ENCODE data around the gene GPD1L. TPM values are rescaled to one million over a fixed set of nuclear protein-coding genes. Genes with fewer than 3 reads are reported as not detected.

Gene GPD1L
- total RNA-seq, 1 donor from 2014 or later = 25.7 TPM

DNA sequence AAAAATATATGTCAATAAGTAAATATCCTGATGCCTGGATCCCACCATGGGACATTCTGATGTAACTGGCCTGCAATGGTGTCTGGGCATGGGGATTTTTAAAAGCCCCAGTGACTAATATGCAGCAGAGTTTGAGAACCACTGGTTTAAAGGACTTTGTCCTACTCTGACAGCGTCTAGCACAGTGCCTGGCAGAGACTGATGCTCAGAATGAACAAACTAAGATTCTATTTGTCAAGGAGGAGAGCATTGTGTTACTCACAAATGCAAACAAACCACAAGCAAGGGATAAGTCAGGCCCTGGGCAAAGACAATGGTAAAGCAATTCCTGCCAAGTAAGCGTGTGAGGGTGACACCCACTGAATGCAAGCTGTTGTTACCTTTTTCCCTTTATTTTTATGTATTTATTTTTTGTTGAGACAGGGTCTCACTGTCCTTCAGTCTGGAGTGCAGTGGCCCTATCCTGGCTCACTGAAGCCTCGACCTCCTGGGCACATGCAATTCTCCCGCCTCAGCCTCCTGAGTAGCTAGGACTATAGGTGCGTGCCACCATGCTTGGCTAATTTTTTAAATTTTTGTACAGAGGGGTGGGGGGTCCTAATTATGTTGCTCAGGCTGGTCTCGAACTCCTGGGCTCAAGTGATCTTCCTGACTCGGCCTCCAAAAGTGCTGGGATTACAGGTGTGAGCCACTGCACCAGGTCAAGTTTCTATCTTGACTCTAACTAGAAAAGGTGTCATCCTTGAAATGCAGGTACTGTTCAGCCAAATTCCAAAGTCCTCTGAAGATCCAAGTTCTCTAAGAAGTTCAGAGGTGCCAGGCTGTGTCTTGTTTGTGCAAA is 909 bp upstream of the GPD1L start:
- intact Hi-C loops (cut with micrococcal nuclease) = loop anchor here (1.0 to 5.0 kb wide), 9 partner anchors 9 to 1753 kb away; partner anchors contain the start of genes CMTM6, CMTM8, DYNC1LI1 and STT3B

DNA sequence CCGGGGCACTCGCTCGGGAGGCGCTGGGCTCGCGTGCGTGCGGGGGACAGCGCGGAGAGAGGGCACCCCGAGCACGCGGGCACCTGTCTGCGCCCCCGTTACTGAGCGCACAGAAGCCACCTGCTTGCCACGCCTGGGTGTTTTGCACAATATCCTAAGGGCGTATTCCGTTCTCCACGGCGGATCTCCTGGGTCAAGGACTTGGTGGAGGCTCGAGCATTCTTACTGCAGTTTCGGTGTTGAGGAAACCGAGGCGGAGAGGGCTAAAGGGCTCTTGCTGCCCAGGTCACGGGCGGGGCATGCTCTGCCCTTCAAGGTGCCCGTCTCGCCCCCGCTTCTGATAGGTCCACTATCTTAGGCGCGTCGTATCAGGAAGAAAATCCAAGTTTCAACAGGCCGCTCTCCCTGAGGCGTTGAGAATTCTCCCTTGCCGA is 526 bp downstream of the GPD1L start:
- intact Hi-C loops (cut with micrococcal nuclease) = loop anchor here (1.0 to 5.0 kb wide), 9 partner anchors 7 to 1755 kb away; partner anchors contain the start of genes CMTM6, CMTM8, DYNC1LI1 and STT3B

DNA sequence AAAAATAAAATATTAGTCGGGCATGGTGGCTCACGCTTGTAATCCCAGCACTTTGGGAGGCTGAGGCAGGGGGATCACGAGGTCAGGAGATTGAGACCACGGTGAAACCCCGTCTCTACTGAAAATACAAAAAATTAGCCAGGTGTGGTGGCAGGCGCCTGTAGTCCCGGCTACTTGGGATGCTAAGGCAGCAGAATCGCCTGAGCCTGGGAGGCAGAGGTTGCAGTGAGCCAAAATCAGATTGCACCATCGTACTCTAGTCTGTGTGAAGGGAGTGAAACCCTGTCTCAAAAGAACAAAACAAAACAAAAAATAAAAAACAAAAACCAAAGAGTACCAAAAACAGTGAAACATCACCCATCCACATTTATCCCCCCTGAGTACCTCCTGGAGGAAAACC is 1.8 kb downstream of the GPD1L start:
- intact Hi-C loops (cut with micrococcal nuclease) = loop anchor here (5.0 kb wide), 2 partner anchors 191 to 1756 kb away; no protein-coding TSS in a partner anchor

DNA sequence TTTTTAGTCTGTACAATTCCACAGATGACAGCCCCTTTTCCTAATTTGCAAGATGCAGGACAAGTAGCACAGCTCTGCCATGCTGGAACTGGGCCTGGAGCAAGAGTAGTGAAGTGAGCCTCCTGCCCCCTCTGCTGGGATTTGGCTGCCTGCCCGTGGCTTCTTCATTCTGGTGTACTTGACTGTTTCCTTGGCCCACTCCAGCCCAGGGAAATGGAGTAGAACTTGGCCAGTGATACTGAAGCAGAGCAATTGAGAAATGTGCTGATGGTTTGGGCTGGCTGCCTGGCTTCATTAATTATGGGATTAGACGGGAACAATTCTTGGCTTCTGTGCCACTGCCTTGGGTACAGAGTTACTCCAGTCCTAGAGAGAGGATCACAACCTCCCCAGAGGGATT is 2.8 kb downstream of the GPD1L start:
- intact Hi-C loops (cut with micrococcal nuclease) = loop anchor here (5.0 kb wide), 2 partner anchors 192 to 1757 kb away; no protein-coding TSS in a partner anchor

DNA sequence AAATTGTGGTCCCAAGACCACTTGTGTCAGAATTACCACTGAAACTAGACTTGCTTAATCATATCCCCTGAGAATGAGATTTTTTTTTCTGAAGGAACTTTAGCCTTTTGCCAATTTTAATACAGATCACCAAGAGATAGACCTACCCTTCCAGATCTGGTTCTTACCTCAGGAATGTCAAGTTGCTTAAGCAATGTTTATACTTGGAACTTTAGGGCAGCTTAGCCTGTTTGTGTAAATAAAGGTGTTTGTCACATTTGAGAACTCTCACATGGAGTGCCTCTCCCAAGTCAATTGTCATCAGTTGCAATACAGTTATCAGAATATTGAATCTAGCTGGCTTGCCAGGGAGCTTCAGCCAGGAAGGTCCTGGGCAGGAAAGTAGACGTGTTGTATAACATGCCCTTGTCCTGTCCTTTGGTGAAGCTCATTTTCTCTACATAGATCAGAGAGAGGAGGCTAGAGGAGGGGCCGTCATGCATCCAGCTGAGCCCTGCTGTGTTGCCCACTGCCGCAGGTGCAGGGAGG is 3.9 kb downstream of the GPD1L start:
- intact Hi-C loops (cut with micrococcal nuclease) = loop anchor here (10.0 kb wide), 2 partner anchors 285 to 355 kb away; partner anchors contain the start of gene CMTM7

DNA sequence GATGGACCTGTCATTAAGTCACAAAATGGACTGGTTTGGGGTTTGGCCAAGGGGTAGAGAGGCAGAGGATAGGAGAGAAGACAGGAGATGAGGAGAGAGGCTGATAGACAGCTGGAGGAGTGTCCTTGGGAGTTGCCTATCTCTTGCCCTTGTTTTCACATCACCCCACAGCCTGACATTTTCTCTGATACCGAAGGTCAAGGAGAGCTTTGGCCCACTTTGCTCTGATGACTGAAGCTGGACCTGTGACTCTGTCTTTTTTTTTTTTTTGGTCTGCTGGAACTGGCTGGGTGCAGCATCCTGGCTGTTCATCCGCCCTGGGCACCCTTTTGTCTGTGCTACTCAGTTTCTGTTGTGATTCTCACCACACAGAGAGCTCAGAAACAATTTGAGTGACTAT is 5.1 kb downstream of the GPD1L start:
- intact Hi-C loops (cut with micrococcal nuclease) = loop anchor here (10.0 kb wide), 2 partner anchors 283 to 357 kb away; partner anchors contain the start of gene CMTM7

DNA sequence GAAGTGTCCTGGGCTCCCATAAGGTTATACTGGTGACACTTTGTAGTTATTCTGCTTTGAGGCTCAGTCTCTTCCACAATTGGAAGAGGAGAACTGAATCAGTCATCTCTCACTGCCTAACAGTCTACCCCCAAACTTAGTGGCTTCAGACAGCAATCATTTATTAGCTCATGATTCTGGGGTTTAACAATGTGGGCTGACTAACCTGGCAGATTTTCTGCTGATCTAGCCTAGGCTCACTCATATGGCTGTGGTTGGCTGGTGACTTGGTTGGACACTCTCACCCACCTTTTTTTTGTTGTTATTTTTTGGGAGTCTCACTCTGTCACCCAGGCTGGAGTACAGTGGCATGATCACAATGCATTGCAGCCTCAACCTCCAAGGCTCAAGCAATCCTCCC is 7.1 kb downstream of the GPD1L start:
- intact Hi-C loops (cut with micrococcal nuclease) = loop anchor here (10.0 kb wide), 2 partner anchors 281 to 359 kb away; partner anchors contain the start of gene CMTM7

DNA sequence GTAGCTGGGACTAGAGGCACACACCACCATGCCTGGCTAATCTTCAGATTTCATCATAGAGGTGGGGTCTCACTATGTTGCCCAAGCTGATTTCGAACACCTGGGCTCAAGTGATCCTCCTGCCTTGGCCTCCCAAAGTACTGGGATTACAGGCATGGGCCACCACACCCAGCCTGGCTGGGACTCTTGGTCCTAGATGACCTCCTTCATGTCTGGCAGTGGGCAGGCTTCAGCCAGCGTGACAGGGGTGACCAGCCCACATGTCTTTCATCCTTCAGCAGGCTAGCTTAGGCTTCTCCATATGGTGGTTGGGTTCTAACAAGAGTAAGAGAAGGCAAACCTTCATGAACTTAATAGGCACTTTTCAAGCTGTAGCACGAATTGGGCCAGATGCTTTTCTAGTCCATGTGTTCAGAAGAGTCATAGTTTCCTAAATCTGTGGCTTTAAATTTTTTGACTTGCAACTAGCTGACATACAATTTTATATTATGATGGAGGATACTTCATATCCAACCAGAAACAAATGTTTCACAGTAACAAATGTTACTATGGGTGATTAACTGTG is 7.6 kb downstream of the GPD1L start:
- intact Hi-C loops (cut with micrococcal nuclease) = loop anchor here (1.0 to 10.0 kb wide), 4 partner anchors 8 to 581 kb away; partner anchors contain the start of genes CMTM7, GPD1L and STT3B

DNA sequence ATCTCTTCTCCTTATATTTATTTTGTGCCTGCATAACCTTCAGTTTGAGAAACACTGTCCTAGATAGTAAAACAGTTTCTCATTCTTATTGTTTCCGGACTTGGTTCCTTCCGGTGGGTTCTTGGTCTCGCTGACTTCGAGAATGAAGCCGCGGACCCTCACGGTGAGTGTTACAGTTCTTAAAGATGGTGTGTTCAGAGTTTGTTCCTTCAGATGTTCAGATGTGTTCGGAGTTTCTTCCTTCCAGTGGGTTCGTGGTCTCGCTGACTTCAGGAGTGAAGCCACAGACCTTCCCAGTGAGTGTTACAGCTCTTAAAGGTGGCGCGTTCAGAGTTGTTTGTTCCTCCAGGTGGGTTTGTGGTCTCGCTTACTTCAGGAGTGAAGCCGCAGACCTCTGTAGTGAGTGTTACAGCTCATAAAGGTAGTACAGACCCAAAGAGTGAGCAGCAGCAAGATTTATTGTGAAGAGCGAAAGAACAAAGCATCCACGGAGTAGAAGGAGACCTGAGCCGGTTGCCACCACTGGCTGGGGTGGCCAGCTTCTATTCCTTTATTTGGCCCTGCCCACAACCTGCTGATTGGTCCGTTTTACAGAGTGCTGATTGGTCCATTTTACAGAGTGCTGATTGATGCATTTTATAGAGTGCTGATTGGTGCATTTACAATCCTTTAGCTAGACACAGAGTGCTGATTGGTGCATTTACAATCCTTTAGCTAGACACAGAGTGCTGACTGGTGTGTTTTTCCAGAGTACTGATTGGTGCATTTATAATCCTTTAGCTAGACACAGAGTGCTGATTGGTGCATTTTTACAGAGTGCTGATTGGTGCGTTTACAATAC is 8.3 kb downstream of the GPD1L start:
- intact Hi-C loops (cut with micrococcal nuclease) = loop anchor here (1.0 to 10.0 kb wide), 5 partner anchors 8 to 582 kb away; partner anchors contain the start of genes CMTM7, GPD1L and STT3B

DNA sequence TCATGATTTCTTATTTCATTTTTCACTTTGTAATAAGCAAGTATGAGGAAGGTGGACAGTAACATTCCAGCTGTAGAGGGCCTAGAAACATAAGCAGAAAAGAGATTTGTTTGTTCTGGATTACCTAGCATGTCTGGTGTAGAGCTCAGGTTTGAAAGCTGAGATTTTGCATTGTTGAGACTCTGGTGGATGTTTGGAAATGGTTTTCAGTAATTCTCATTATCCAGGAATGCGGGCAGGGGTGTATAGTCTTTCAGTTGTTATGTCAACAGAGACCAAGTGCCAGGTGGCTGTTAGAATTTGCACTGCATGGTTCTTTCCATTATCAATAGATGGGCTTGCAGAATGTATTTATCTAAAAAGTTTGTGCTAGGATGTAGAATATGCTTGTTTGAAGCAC is 10.9 kb downstream of the GPD1L start:
- intact Hi-C loops (cut with micrococcal nuclease) = loop anchor here (10.0 kb wide), 2 partner anchors 277 to 363 kb away; partner anchors contain the start of gene CMTM7

DNA sequence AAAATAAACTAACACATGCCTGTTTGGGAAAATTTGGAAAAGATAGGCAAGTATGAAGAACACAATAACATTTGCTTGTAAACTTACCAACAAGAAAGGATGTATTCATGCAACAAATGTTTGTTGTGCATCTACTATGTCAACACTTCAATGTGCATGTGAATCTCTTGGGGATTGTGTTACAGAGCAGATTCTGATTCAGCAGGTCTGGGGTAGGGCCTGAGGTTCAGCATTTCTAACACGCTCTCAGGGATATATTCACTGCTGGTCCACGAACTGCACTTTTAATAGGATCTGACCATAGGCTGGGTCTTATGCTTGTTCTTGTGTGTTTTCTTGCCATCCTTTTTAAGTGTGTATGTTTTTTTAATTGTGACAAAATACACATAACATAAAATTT is 11.8 kb downstream of the GPD1L start:
- intact Hi-C loops (cut with micrococcal nuclease) = loop anchor here (10.0 kb wide), 2 partner anchors 277 to 363 kb away; partner anchors contain the start of gene CMTM7

DNA sequence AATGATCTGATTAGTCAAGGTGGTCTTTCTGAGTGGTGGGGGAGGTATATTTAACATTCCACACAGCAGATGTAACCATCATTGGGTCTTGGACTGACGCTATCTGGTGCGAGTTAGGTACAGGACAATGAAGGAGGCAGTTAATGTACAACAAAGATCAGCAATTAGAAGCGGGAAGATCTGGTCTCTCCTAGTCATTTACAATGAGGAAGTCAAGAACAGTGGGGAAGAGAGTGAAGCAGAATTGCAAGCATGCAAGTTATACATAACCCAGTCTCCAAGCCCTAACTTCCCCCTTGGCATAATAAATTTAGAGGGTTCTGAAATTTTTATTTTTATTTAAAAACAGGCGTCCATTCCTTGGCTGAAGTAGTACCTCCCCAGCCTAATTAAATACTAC is 14.1 kb downstream of the GPD1L start:
- intact Hi-C loops (cut with micrococcal nuclease) = no loop called here

DNA sequence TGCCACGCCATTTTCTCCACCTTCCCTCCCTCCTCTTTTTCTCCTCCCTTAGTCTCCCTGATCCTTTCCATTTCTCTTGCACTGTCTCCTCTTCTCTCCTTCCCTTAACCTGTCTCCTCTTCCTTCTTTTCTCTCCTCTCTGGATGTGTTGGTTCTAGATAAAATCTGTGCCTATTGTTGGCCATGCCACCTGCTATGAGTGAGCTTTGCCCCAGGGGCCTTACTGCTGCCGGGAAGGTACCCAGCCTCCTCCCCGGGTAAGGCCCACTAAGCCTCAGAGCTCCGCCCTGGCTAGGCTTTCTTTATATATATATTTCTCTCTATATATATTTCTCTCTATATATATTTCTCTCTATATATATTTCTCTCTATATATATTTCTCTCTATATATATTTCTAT is 14.7 kb downstream of the GPD1L start:
- intact Hi-C loops (cut with micrococcal nuclease) = no loop called here

DNA sequence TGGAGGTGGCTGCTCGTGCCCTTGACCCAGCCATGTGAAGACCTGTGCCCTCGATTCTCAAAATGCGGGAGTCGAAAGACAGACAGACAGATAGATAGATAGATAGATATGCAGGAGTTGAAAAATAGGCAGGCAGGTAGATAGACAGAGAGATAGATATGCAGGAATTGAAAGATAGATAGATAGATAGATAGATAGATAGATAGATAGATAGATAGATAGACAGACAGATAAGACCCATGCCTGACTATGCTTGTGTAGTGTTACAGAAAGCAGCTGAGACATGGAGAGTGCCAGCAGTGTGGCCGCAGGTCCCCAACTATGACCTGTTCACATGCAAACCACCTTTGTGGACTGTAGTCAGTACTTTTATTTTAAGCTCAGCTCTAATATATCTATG is 17.2 kb downstream of the GPD1L start:
- intact Hi-C loops (cut with micrococcal nuclease) = no loop called here

DNA sequence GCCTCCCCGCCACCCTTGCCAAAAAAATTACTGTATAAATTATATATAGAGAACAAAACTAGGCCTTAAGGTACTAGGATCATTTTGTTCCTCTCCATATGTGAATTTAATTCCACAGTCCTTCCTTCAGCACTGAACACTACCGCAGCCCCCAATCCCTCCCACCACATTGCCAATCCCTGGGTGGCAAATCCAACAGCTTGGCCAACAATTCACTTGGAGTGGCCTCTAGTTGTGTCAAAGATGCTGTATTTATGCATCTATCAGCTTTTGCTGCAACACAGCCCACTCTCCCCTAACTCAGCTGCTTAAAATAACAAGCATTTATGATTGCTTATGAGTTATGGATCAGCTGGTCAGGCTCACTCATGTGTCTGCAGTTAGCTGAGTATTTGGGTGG is 18.6 kb downstream of the GPD1L start:
- intact Hi-C loops (cut with micrococcal nuclease) = no loop called here

DNA sequence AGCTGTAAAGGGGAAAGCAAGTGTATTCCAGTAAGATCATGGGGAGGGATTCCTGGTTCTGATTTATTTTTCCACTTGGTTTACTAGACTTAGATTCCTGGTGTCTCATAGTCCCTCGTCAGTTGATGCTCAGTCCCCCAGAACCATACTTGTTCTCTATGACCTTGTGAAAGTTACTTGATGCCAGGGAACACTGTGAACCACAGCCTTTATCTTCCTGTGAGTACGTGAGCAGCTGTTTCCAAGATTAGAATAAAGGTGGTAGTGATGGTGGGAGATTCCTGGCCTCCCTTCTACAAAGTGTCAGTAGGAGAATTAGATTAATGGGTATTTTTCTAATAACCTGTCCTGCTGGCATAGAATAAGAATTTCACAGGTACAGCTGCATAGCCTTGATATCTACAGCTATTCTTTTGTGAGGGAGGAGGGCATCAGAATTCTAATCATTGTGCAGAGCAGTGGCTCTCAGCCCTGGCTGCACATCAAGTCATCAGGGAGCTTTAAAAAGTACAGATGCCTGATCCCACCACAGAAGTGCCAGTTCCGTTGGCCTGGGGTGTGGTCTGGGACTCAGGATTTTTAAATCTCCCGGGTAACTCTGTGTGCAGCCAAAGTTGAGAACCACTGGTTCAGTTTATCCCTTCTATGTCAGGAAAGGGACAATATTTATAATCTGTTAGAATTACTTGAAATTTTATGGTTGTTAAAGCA is 20.0 kb downstream of the GPD1L start:
- intact Hi-C loops (cut with micrococcal nuclease) = no loop called here

DNA sequence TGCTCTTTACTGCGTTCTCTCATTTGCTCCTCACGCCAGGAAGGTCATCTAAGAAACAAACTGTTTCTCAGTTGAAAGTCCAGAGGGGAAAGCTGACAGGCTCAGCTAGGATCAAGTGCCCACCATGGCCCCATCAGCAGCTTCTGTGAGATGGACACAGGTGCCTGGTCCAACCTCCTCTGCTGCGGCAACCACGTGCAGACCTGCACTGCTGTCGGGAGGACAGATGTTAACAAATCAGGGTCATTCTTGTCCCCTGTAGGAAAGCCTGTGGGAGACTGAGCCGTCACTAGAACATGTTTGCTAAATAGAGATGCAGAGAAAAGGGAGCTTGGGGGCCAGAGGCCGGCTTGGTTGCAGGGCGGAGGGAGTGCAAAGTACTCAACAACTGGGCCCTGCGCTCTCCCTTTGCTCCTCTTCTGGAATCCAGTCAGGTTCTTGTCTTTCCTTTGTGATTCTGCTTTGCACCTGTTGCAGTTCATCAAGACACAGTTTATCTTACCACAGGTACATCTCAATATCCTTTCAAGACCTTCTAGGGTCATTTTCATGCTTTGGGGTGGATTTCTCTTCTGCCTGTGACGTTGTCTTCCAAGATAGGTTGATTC is 20.9 kb downstream of the GPD1L start:
- intact Hi-C loops (cut with micrococcal nuclease) = no loop called here

DNA sequence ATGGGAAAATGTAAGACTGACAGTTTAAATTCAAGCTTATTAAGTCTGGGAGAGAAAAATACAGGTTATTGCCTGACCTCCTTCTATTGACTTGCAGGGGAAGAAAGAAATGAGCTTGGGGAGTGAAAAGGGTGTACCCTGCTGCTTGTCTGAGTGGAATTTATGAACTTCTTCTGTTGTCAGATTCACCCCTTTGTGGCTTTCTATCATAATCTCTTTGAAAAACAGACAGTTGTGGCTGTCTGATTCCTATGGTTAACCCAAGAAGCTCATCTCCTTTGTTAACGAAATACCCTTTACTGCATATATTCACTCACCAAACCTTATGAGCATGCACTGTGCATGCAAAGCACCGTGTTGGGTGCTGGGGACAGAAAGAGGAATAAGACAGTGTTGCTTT is 22.5 kb downstream of the GPD1L start:
- intact Hi-C loops (cut with micrococcal nuclease) = no loop called here

DNA sequence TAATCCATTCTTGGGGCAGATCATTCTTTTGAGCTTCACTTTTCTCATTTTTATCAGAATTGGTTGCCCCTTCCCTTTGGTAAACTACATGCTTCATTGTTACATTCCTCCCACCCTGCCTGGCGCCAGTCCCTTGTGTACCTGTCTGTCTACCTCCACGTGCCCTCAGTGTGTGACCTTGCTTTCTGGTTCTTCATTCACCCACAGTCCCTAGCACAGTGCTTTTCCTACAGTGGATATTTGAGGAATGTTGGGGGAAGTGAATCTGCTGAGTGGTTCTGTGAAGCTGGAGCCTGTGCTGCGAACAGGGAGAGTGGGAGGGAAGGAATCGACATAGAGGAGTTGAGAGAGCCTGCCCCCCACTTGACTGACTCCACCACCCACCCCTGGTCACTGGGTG is 23.4 kb downstream of the GPD1L start:
- intact Hi-C loops (cut with micrococcal nuclease) = no loop called here

DNA sequence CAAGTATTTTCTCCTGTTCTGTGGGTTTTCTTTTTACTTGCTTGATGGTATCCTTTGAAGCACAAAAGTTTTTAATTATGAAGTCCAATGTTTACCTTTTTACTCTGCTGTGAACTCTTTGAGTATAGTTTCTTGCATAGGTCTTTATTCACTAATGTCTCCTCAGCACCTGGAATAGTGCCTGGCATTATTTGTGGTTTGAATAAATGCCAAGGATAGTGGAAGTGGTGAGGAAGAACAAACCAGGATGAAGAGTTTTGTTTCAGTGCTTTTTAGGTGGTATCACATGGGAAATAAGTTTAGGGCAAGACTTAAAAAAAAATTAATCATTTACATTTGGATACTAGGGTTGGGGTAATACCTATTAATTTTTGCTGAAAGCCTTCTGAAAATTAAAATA is 25.7 kb downstream of the GPD1L start:
- intact Hi-C loops (cut with micrococcal nuclease) = no loop called here
